Measurements from ENCODE around the gene SLC25A13. TPM values are rescaled to one million over a fixed set of nuclear protein-coding genes. Genes with fewer than 3 reads are reported as not detected.

The SLC25A13 gene
- total and polyA plus RNA-seq, 2 experiments from 2014 or later: 32.0 to 37.5 TPM

GRCh38 chr7:96236198-96237039 is 85.5 kb downstream of the SLC25A13 start:
- Histone ChIP-seq H3K4me3 (no peak overlapping the region), H3K27me3 (no peaks in the 10 kb centered on the region), H3K36me3 (peaks cover 3% of the 10 kb centered on the region), H3K4me1 (ENCODE audit: low read depth) (peaks cover 5% of the 10 kb centered on the region), H3K9me3 (ENCODE audit: low read depth) (no peaks in the 10 kb centered on the region), H3K27ac (no peak overlapping the region)
- peak; percentile 8 to 96 for DNase-seq (ENCODE audit: low read depth in 1 of 2, low spot score in 1 of 2)
- no peak for TF ChIP-seq CTCF (IDR thresholded peaks at IDR 0.05; ENCODE audit: low read depth, low read length)

GRCh38 chr7:96235281-96235680 is 86.6 kb downstream of the SLC25A13 start:
- no peaks in the 10 kb centered on the region for H3K9me3 ChIP-seq (ENCODE audit: low read depth)
- H3K36me3 ChIP-seq: peaks cover 3% of the 10 kb centered on the region
- no peak overlapping the region for H3K27ac ChIP-seq
- H3K27me3 ChIP-seq: no peaks in the 10 kb centered on the region
- H3K4me3 ChIP-seq: no peak overlapping the region
- TF ChIP-seq CTCF (IDR thresholded peaks at IDR 0.05; ENCODE audit: low read depth, low read length): no peak
- H3K4me1 ChIP-seq (ENCODE audit: low read depth): peaks cover 5% of the 10 kb centered on the region
- DNase-seq (ENCODE audit: low read depth in 1 of 2, low spot score in 1 of 2): no peak

- no peak overlapping the region for H3K4me3 ChIP-seq
- peaks cover 3% of the 10 kb centered on the region for H3K36me3 ChIP-seq
- no peak overlapping the region for H3K27ac ChIP-seq
- H3K4me1 ChIP-seq (ENCODE audit: low read depth): peaks cover 5% of the 10 kb centered on the region
- H3K27me3 ChIP-seq: no peaks in the 10 kb centered on the region
- no peak for TF ChIP-seq CTCF (IDR thresholded peaks at IDR 0.05; ENCODE audit: low read depth, low read length)
- H3K9me3 ChIP-seq (ENCODE audit: low read depth): no peaks in the 10 kb centered on the region
- DNase-seq (ENCODE audit: low read depth in 1 of 2, low spot score in 1 of 2): no peak
These were observed 88.3 kb downstream of the SLC25A13 start for GRCh38 chr7:96233528-96234154.

- peaks cover 5% of the 10 kb centered on the region for H3K4me1 ChIP-seq (ENCODE audit: low read depth)
- no peak for DNase-seq (ENCODE audit: low read depth in 1 of 2, low spot score in 1 of 2)
- H3K27me3 ChIP-seq: no peaks in the 10 kb centered on the region
- H3K27ac ChIP-seq: no peak overlapping the region
- H3K9me3 ChIP-seq (ENCODE audit: low read depth): no peaks in the 10 kb centered on the region
- H3K4me3 ChIP-seq: no peak overlapping the region
- H3K36me3 ChIP-seq: peaks cover 3% of the 10 kb centered on the region
- TF ChIP-seq CTCF (IDR thresholded peaks at IDR 0.05; ENCODE audit: low read depth, low read length): no peak
These were observed 88.8 kb downstream of the SLC25A13 start for GRCh38 chr7:96233084-96233483.

- no peak for DNase-seq (ENCODE audit: low read depth in 1 of 2, low spot score in 1 of 2)
- no peaks in the 10 kb centered on the region for H3K9me3 ChIP-seq (ENCODE audit: low read depth)
- no peaks in the 10 kb centered on the region for H3K4me1 ChIP-seq (ENCODE audit: low read depth)
- TF ChIP-seq CTCF (IDR thresholded peaks at IDR 0.05; ENCODE audit: low read depth, low read length): no peak
- no peak overlapping the region for H3K4me3 ChIP-seq
- no peaks in the 10 kb centered on the region for H3K36me3 ChIP-seq
- no peak overlapping the region for H3K27ac ChIP-seq
- H3K27me3 ChIP-seq: no peaks in the 10 kb centered on the region
These were observed 93.1 kb downstream of the SLC25A13 start for GRCh38 chr7:96228760-96229159.

All from cardiac muscle cell (in vitro differentiated cells and primary cell).